Mesenchymal stem cell (in vitro differentiated cells and primary cell): ENCODE results near the gene PCSK6.
A peak's percentile ranks its signal among the peaks of the same experiment; 100 is the strongest.

Source experiments
- DNase-seq: peaks from one replicate; pipeline ENCODE4 v3.0.0-alpha.2; 2013
- H2AFZ ChIP-seq: one replicate; pipeline ENCODE4 v1.6.1; 2013; ENCODE audit warnings: low read depth, mild to moderate bottlenecking, control low read depth, inconsistent platforms, low read length, moderate library complexity
- H2AK5ac ChIP-seq: 2 replicates; pipeline ENCODE4 v1.6.1; 2013; ENCODE audit warnings: low read length, moderate library complexity, mild to moderate bottlenecking, inconsistent platforms; ENCODE audit not compliant: severe bottlenecking
- H2BK120ac ChIP-seq: one replicate; pipeline ENCODE4 v1.6.1; 2013; ENCODE audit warnings: low read depth, mild to moderate bottlenecking, inconsistent platforms, low read length, moderate library complexity
- H2BK12ac ChIP-seq, 2 experiments: one replicate each; pipeline ENCODE4 v1.6.1; 2013; ENCODE audit warnings: inconsistent platforms in 2 of 2, low read length in 2 of 2, mild to moderate bottlenecking in 2 of 2, moderate library complexity in 2 of 2, control low read depth in 1 of 2
- H2BK15ac ChIP-seq: one replicate; pipeline ENCODE4 v1.6.1; 2013; ENCODE audit warnings: mild to moderate bottlenecking, low read depth, inconsistent platforms; ENCODE audit not compliant: poor library complexity, severe bottlenecking
- H2BK5ac ChIP-seq: 2 replicates; pipeline ENCODE4 v1.6.1; 2013; ENCODE audit warnings: low read depth, mild to moderate bottlenecking, low read length, control low read depth, inconsistent platforms; ENCODE audit not compliant: poor library complexity, severe bottlenecking
- H3K14ac ChIP-seq, 2 experiments: one replicate each; pipeline ENCODE4 v1.6.1; 2013; ENCODE audit warnings: inconsistent platforms in 2 of 2, low read length in 2 of 2, control low read depth in 1 of 2, mild to moderate bottlenecking in 1 of 2, moderate library complexity in 1 of 2
- H3K18ac ChIP-seq, 2 experiments: one replicate each; pipeline ENCODE4 v1.6.1; 2013; ENCODE audit warnings: inconsistent platforms in 2 of 2, low read length in 2 of 2, control low read depth in 1 of 2, low read depth in 1 of 2, mild to moderate bottlenecking in 1 of 2
- H3K23ac ChIP-seq, 2 experiments: one replicate each; pipeline ENCODE4 v1.6.1; 2013; ENCODE audit warnings: inconsistent platforms in 2 of 2, low read length in 2 of 2, mild to moderate bottlenecking in 2 of 2, moderate library complexity in 2 of 2, control low read depth in 1 of 2
- H3K27ac ChIP-seq: 2 replicates; pipeline ENCODE4 v1.5.1; 2013; ENCODE audit warnings: mild to moderate bottlenecking, moderate library complexity, low read length, control low read depth, inconsistent platforms; ENCODE audit not compliant: poor library complexity, severe bottlenecking
- H3K27me3 ChIP-seq, 2 experiments: 2 replicates each; pipeline versions ENCODE4 v1.6.1 to v1.7.0; 2013; ENCODE audit warnings: low read length in 2 of 2, mild to moderate bottlenecking in 2 of 2, moderate library complexity in 2 of 2, control low read depth in 1 of 2, inconsistent platforms in 1 of 2; ENCODE audit not compliant: control insufficient read depth in 1 of 2, insufficient read depth in 1 of 2
- H3K36me3 ChIP-seq, 2 experiments: 2 replicates each; pipeline versions ENCODE4 v1.6.1 to v1.7.0; 2013; ENCODE audit warnings: low read length in 2 of 2, control low read depth in 1 of 2, inconsistent platforms in 1 of 2, low read depth in 1 of 2, mild to moderate bottlenecking in 1 of 2; ENCODE audit not compliant: insufficient read depth in 2 of 2, control insufficient read depth in 1 of 2
- H3K4ac ChIP-seq, 2 experiments: one replicate each; pipeline ENCODE4 v1.6.1; 2013; ENCODE audit warnings: inconsistent platforms in 2 of 2, low read length in 2 of 2, mild to moderate bottlenecking in 2 of 2, moderate library complexity in 2 of 2, control low read depth in 1 of 2, low read depth in 1 of 2
- H3K4me1 ChIP-seq: 2 replicates; pipeline ENCODE4 v1.6.1; 2013; ENCODE audit warnings: low read depth, low read length, control low read depth; ENCODE audit not compliant: control insufficient read depth, insufficient read depth
- H3K4me2 ChIP-seq: 2 replicates; pipeline ENCODE4 v1.6.1; 2013; ENCODE audit warnings: low read length, mild to moderate bottlenecking, inconsistent platforms; ENCODE audit not compliant: poor library complexity, severe bottlenecking
- H3K4me3 ChIP-seq, 2 experiments: 2 replicates each; pipeline versions ENCODE4 v1.5.1 to v1.7.0; 2013; ENCODE audit warnings: low read length in 2 of 2, mild to moderate bottlenecking in 2 of 2, control low read depth in 1 of 2, low read depth in 1 of 2; ENCODE audit not compliant: insufficient read depth in 1 of 2
- H3K79me1 ChIP-seq: replicated peaks from 2 replicates; pipeline ENCODE4 v1.6.1; 2013; ENCODE audit warnings: mild to moderate bottlenecking, control low read depth, low read length, inconsistent platforms; ENCODE audit not compliant: poor library complexity, severe bottlenecking
- H3K9ac ChIP-seq: 2 replicates; pipeline ENCODE4 v1.7.0; 2013; ENCODE audit warnings: mild to moderate bottlenecking, low read length, moderate library complexity
- H3K9me3 ChIP-seq: 2 replicates; pipeline ENCODE4 v1.7.0; 2013; ENCODE audit warnings: mild to moderate bottlenecking, low read length; ENCODE audit not compliant: control insufficient read depth
- H4K8ac ChIP-seq: one replicate; pipeline ENCODE4 v1.6.1; 2013; ENCODE audit warnings: inconsistent platforms, mild to moderate bottlenecking, low read length, moderate library complexity
- H4K91ac ChIP-seq: one replicate; pipeline ENCODE4 v1.6.1; 2013; ENCODE audit warnings: mild to moderate bottlenecking, low read length, inconsistent platforms
- WGBS: methylation state at CpG from one replicate; pipeline ENCODE4 v1.1.7; 2013; ENCODE audit warnings: mixed read lengths; 5-methylcytosine and 5-hydroxymethylcytosine counted together

The PCSK6 gene

GRCh38 chr15:101482526-101483371 lies 6.8 kb downstream of the PCSK6 start:
- Histone ChIP-seq H3K14ac (no peak overlapping the region), H2BK5ac (no peak overlapping the region), H3K27ac (no peak overlapping the region), H2AK5ac (no peak overlapping the region), H3K18ac (no peak overlapping the region), H3K4me1 (no peaks in the 10 kb centered on the region), H3K27me3 (peaks cover 34 to 47% of the 10 kb centered on the region in 2 experiments), H3K9ac (no peak overlapping the region), H2BK120ac (no peak overlapping the region), H3K4me3 (no peak overlapping the region), H3K4ac (no peak overlapping the region), H3K9me3 (no peaks in the 10 kb centered on the region), H3K23ac (no peak overlapping the region), H3K79me1 (no peaks in the 10 kb centered on the region), H4K8ac (no peak overlapping the region), H3K36me3 (no peaks in the 10 kb centered on the region), H2AFZ (no peak overlapping the region), H4K91ac (no peak overlapping the region), H3K4me2 (no peak overlapping the region), H2BK15ac (no peak overlapping the region), H2BK12ac (no peak overlapping the region)
- DNase-seq, result no peak
- WGBS, result 94% methylated on average over 21 of the region's 21 CpGs

GRCh38 chr15:101481917-101482525 lies 7.5 kb downstream of the PCSK6 start:
- Histone ChIP-seq H2BK15ac (no peak overlapping the region), H2AFZ (no peak overlapping the region), H3K27ac (no peak overlapping the region), H3K4me1 (no peaks in the 10 kb centered on the region), H4K91ac (no peak overlapping the region), H3K4me2 (no peak overlapping the region), H3K79me1 (no peaks in the 10 kb centered on the region), H3K9me3 (no peaks in the 10 kb centered on the region), H3K4me3 (no peak overlapping the region), H3K4ac (no peak overlapping the region), H3K27me3 (peaks cover 27 to 40% of the 10 kb centered on the region in 2 experiments), H3K36me3 (no peaks in the 10 kb centered on the region), H2AK5ac (no peak overlapping the region), H2BK5ac (no peak overlapping the region), H3K9ac (no peak overlapping the region), H4K8ac (no peak overlapping the region), H2BK120ac (no peak overlapping the region), H3K23ac (no peak overlapping the region), H3K18ac (no peak overlapping the region), H2BK12ac (no peak overlapping the region), H3K14ac (no peak overlapping the region)
- DNase-seq, result no peak
- 90% methylated on average over 17 of the region's 17 CpGs for WGBS

GRCh38 chr15:101481381-101481705 lies 8.2 kb downstream of the PCSK6 start:
- Histone ChIP-seq H3K23ac (no peak overlapping the region), H3K9ac (no peak overlapping the region), H4K91ac (no peak overlapping the region), H3K79me1 (no peaks in the 10 kb centered on the region), H2BK120ac (no peak overlapping the region), H3K4me3 (peak overlapping the region in 1 of 2 experiments; percentile 27), H2BK12ac (no peak overlapping the region), H3K36me3 (no peaks in the 10 kb centered on the region), H2AFZ (no peak overlapping the region), H3K27me3 (peaks cover 20 to 33% of the 10 kb centered on the region in 2 experiments), H2BK5ac (no peak overlapping the region), H3K14ac (peak overlapping the region in 1 of 2 experiments; percentile 41), H2BK15ac (no peak overlapping the region), H4K8ac (no peak overlapping the region), H3K27ac (no peak overlapping the region), H2AK5ac (no peak overlapping the region), H3K18ac (peak overlapping the region in 1 of 2 experiments; percentile 21), H3K9me3 (no peaks in the 10 kb centered on the region), H3K4me1 (no peaks in the 10 kb centered on the region), H3K4me2 (no peak overlapping the region), H3K4ac (no peak overlapping the region)
- no peak for DNase-seq
- WGBS, result 81% methylated on average over 8 of the region's 8 CpGs

GRCh38 chr15:101480613-101481380 lies 8.7 kb downstream of the PCSK6 start:
- no peak overlapping the region for H3K14ac ChIP-seq
- no peak overlapping the region for H2AK5ac ChIP-seq
- no peak overlapping the region for H3K4ac ChIP-seq
- H3K27ac ChIP-seq, result no peak overlapping the region
- no peak overlapping the region for H2AFZ ChIP-seq
- H4K8ac ChIP-seq, result no peak overlapping the region
- H3K79me1 ChIP-seq, result no peaks in the 10 kb centered on the region
- 89% methylated on average over 23 of the region's 23 CpGs for WGBS
- peaks cover 17 to 30% of the 10 kb centered on the region in 2 experiments for H3K27me3 ChIP-seq
- no peak overlapping the region for H4K91ac ChIP-seq
- no peak overlapping the region for H3K4me3 ChIP-seq
- H3K23ac ChIP-seq, result no peak overlapping the region
- H3K36me3 ChIP-seq, result no peaks in the 10 kb centered on the region
- no peak overlapping the region for H3K18ac ChIP-seq
- H3K4me1 ChIP-seq, result no peaks in the 10 kb centered on the region
- H3K9ac ChIP-seq, result no peak overlapping the region
- H2BK15ac ChIP-seq, result no peak overlapping the region
- DNase-seq, result no peak
- H2BK120ac ChIP-seq, result no peak overlapping the region
- no peaks in the 10 kb centered on the region for H3K9me3 ChIP-seq
- H2BK12ac ChIP-seq, result no peak overlapping the region
- H2BK5ac ChIP-seq, result no peak overlapping the region
- H3K4me2 ChIP-seq, result no peak overlapping the region
